K562 (cell line): ENCODE measurements around the gene CNTN2. TPM values are rescaled to one million over a fixed set of nuclear protein-coding genes. Genes with fewer than 3 reads are reported as not detected.

Experiments used
- CXXC5 ChIP-seq: fragments of 250-450 bp; sonication (Bioruptor Pico); IDR thresholded peaks from 2 replicates; pipeline ENCODE4 v1.8.0; 2022; ENCODE audit warnings: inconsistent platforms, mild to moderate bottlenecking, moderate library complexity
- EHMT2 ChIP-seq: fragments of 450-650 bp; IDR thresholded peaks from 2 replicates; pipeline ENCODE4 v1.6.1; 2018; ENCODE audit warnings: antibody characterized with exemption
- SAP30 ChIP-seq: fragments of 200-600 bp; sonication (generic); IDR thresholded peaks from 2 replicates; pipeline ENCODE4 v1.6.1; 2012; ENCODE audit warnings: borderline replicate concordance, low read depth, mild to moderate bottlenecking, moderate library complexity, low read length, control low read depth, inconsistent platforms; ENCODE audit not compliant: insufficient read depth, poor library complexity, severe bottlenecking
- TARDBP ChIP-seq: fragments of 450-650 bp; IDR thresholded peaks from 2 replicates; pipeline ENCODE4 v1.6.1; 2016
- polyA plus RNA-seq, 8 experiments: library from polyadenylated mRNA; depleted of rRNA in 4 of 8; stranded (reverse) in 5 of 8; unstranded in 3 of 8; fragments of >200 nt; fragmentation: Nextera tagmentation in 2 of 8; fragmentation: Illumina TruSeq in 1 of 8; extraction: Ambion mirVana in 2 of 8; extraction: Trizol in 1 of 8; gene quantifications; 2 replicates each; pipeline versions ENCODE4 v1.2.1 to v1.2.3, GENCODE V29; 2011 to 2014; ENCODE audit warnings: inconsistent platforms in 1 of 8, missing spikeins in 1 of 8
- total RNA-seq, 7 experiments: library from RNA; depleted of rRNA in 6 of 7; stranded (reverse); fragments of >200 nt in 6 of 7; fragmentation: Illumina TruSeq in 2 of 7; extraction: Trizol in 2 of 7; gene quantifications; 2 replicates each; pipeline versions ENCODE4 v1.2.1 to v1.2.3, GENCODE V29; 2011 to 2021; ENCODE audit warnings: low replicate concordance in 1 of 7
- TF ChIP-seq, protein P1 (sequence below), 2 experiments: fragments of 450-650 bp; IDR thresholded peaks; 2 replicates each; pipeline ENCODE4 v1.6.1; 2018; ENCODE audit warnings: mild to moderate bottlenecking in 2 of 2, low read depth in 1 of 2; ENCODE audit not compliant: partially characterized antibody in 2 of 2
- TF ChIP-seq, protein P2 (sequence below), 2 experiments: fragments of 450-650 bp; formaldehyde crosslinking in 1 of 2; IDR thresholded peaks; 2 replicates each; pipeline versions ENCODE4 v1.4.0 to v1.6.1; 2014 to 2020; ENCODE audit warnings: mild to moderate bottlenecking in 2 of 2, borderline replicate concordance in 1 of 2, low read depth in 1 of 2
- TF ChIP-seq, protein P3 (sequence below): fragments of 450-650 bp; IDR thresholded peaks from 2 replicates; pipeline ENCODE4 v1.7.0; 2016; ENCODE audit warnings: borderline replicate concordance
- TF ChIP-seq, protein P4 (sequence below): fragments of 450-650 bp; IDR thresholded peaks from 2 replicates; pipeline ENCODE4 v1.6.1; 2017; ENCODE audit warnings: mild to moderate bottlenecking, moderate library complexity

The CNTN2 gene
- total and polyA plus RNA-seq, 9 of the 15 experiments (the other 6 are each of a cell fraction or from before 2014, with no cell fraction given) = not detected

DNA sequence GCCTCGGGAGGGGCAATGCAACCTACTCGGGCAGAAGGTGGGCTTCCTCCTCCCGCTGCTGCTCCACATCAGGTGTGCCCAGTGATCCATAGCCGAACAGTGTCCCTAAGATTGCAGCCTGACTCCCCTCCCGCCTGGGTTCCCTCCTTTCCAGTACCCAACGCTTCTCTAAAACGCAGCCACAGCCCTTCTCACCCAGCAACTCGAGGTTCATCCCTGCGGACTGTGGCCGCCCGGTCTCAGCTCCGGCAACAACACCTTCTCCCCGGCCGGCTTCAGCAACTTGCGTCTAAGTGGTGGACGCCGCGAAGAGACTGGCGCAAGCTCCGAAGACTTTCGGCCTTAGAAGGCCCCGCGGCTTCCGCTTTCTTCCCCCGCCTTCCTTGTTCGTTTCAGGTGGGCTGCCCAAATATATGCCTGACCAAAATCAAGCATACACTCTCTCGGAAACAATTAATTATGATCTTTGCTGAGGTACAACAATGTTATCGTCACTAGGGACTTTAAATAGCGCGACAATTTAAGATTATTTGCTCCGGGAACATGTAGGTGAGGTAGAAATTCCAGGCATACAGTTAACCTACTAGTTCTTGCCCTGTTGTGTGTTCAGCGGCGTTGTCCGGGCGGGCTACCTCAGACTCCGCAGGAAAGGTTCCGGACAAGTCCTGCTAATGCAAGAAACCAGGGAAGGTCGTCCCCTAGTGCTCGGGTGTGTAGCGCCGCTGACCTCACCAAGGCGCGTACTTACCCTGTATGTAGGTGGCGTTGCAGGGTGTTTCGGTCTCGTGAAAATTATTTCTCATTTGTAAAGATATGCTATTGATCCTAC lies 78.9 kb downstream of the CNTN2 start, which contains the start of gene RBBP5 (continued):
- TF ChIP-seq, protein P1, sequence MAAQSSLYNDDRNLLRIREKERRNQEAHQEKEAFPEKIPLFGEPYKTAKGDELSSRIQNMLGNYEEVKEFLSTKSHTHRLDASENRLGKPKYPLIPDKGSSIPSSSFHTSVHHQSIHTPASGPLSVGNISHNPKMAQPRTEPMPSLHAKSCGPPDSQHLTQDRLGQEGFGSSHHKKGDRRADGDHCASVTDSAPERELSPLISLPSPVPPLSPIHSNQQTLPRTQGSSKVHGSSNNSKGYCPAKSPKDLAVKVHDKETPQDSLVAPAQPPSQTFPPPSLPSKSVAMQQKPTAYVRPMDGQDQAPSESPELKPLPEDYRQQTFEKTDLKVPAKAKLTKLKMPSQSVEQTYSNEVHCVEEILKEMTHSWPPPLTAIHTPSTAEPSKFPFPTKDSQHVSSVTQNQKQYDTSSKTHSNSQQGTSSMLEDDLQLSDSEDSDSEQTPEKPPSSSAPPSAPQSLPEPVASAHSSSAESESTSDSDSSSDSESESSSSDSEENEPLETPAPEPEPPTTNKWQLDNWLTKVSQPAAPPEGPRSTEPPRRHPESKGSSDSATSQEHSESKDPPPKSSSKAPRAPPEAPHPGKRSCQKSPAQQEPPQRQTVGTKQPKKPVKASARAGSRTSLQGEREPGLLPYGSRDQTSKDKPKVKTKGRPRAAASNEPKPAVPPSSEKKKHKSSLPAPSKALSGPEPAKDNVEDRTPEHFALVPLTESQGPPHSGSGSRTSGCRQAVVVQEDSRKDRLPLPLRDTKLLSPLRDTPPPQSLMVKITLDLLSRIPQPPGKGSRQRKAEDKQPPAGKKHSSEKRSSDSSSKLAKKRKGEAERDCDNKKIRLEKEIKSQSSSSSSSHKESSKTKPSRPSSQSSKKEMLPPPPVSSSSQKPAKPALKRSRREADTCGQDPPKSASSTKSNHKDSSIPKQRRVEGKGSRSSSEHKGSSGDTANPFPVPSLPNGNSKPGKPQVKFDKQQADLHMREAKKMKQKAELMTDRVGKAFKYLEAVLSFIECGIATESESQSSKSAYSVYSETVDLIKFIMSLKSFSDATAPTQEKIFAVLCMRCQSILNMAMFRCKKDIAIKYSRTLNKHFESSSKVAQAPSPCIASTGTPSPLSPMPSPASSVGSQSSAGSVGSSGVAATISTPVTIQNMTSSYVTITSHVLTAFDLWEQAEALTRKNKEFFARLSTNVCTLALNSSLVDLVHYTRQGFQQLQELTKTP (IDR thresholded peaks at IDR 0.05; ENCODE audit: low read depth in 1 of 2, partially characterized antibody in 2 of 2) = peak in 1 of 2 experiments; percentile 94
- TF ChIP-seq TARDBP (peak; percentile 95), SAP30 (peak; percentile 89), EHMT2 (peak; percentile 74), CXXC5 (peak; percentile 97)
- TF ChIP-seq, protein P2, sequence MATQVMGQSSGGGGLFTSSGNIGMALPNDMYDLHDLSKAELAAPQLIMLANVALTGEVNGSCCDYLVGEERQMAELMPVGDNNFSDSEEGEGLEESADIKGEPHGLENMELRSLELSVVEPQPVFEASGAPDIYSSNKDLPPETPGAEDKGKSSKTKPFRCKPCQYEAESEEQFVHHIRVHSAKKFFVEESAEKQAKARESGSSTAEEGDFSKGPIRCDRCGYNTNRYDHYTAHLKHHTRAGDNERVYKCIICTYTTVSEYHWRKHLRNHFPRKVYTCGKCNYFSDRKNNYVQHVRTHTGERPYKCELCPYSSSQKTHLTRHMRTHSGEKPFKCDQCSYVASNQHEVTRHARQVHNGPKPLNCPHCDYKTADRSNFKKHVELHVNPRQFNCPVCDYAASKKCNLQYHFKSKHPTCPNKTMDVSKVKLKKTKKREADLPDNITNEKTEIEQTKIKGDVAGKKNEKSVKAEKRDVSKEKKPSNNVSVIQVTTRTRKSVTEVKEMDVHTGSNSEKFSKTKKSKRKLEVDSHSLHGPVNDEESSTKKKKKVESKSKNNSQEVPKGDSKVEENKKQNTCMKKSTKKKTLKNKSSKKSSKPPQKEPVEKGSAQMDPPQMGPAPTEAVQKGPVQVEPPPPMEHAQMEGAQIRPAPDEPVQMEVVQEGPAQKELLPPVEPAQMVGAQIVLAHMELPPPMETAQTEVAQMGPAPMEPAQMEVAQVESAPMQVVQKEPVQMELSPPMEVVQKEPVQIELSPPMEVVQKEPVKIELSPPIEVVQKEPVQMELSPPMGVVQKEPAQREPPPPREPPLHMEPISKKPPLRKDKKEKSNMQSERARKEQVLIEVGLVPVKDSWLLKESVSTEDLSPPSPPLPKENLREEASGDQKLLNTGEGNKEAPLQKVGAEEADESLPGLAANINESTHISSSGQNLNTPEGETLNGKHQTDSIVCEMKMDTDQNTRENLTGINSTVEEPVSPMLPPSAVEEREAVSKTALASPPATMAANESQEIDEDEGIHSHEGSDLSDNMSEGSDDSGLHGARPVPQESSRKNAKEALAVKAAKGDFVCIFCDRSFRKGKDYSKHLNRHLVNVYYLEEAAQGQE (IDR thresholded peaks at IDR 0.05; ENCODE audit: borderline replicate concordance) = peak; percentile 56; the same call in 1 of the 2 replicates
- TF ChIP-seq, protein P2 (CRISPR knock-in tag; IDR thresholded peaks at IDR 0.05; ENCODE audit: low read depth) = 0 out of 2 replicates have a peak, but pooled peaks have one; percentile 20
- TF ChIP-seq, protein P3, sequence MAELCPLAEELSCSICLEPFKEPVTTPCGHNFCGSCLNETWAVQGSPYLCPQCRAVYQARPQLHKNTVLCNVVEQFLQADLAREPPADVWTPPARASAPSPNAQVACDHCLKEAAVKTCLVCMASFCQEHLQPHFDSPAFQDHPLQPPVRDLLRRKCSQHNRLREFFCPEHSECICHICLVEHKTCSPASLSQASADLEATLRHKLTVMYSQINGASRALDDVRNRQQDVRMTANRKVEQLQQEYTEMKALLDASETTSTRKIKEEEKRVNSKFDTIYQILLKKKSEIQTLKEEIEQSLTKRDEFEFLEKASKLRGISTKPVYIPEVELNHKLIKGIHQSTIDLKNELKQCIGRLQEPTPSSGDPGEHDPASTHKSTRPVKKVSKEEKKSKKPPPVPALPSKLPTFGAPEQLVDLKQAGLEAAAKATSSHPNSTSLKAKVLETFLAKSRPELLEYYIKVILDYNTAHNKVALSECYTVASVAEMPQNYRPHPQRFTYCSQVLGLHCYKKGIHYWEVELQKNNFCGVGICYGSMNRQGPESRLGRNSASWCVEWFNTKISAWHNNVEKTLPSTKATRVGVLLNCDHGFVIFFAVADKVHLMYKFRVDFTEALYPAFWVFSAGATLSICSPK = 0 out of 2 replicates have a peak, but pooled peaks have one; percentile 72
- TF ChIP-seq, protein P4, sequence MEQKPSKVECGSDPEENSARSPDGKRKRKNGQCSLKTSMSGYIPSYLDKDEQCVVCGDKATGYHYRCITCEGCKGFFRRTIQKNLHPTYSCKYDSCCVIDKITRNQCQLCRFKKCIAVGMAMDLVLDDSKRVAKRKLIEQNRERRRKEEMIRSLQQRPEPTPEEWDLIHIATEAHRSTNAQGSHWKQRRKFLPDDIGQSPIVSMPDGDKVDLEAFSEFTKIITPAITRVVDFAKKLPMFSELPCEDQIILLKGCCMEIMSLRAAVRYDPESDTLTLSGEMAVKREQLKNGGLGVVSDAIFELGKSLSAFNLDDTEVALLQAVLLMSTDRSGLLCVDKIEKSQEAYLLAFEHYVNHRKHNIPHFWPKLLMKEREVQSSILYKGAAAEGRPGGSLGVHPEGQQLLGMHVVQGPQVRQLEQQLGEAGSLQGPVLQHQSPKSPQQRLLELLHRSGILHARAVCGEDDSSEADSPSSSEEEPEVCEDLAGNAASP = no peak
